Smooth muscle cell (in vitro differentiated cells): ENCODE measurements around the gene METTL21C. TPM values are rescaled to one million over a fixed set of nuclear protein-coding genes. Genes with fewer than 3 reads are reported as not detected.

Experiments
- DNase-seq: peaks from one replicate; lab custom pipeline; 2025; ENCODE audit not compliant: unreplicated experiment; lab: John Stamatoyannopoulos, UW
- H2AFZ ChIP-seq: fragments of 200-600 bp; sonication (generic); 2 replicates; pipeline ENCODE4 v1.6.0; 2016; ENCODE audit warnings: antibody characterized with exemption, low read depth, mild to moderate bottlenecking
- H3F3A ChIP-seq: fragments of 200-600 bp; sonication (generic); 2 replicates; pipeline ENCODE4 v1.6.0; 2017; ENCODE audit warnings: antibody characterized with exemption, low read depth
- H3K27ac ChIP-seq: fragments of 200-600 bp; sonication (generic); 2 replicates; pipeline ENCODE4 v1.5.1; 2016; ENCODE audit warnings: low read depth, mild to moderate bottlenecking
- H3K27me3 ChIP-seq: fragments of 200-600 bp; sonication (generic); 2 replicates; pipeline ENCODE4 v1.6.1; 2016; ENCODE audit warnings: low read depth, mild to moderate bottlenecking
- H3K36me3 ChIP-seq: fragments of 200-600 bp; sonication (generic); 2 replicates; pipeline ENCODE4 v1.5.1; 2016; ENCODE audit warnings: low read depth
- H3K4me1 ChIP-seq: fragments of 200-600 bp; sonication (generic); 2 replicates; pipeline ENCODE4 v1.5.1; 2016; ENCODE audit warnings: low read depth
- H3K4me2 ChIP-seq: fragments of 200-600 bp; sonication (generic); 2 replicates; pipeline ENCODE4 v1.6.0; 2016; ENCODE audit warnings: mild to moderate bottlenecking
- H3K4me3 ChIP-seq: fragments of 200-600 bp; sonication (generic); 2 replicates; pipeline ENCODE4 v1.5.1; 2016; ENCODE audit warnings: mild to moderate bottlenecking
- H3K79me2 ChIP-seq: fragments of 200-600 bp; sonication (generic); 2 replicates; pipeline ENCODE4 v1.6.0; 2016; ENCODE audit warnings: low read depth, mild to moderate bottlenecking
- H3K9ac ChIP-seq: fragments of 200-600 bp; sonication (generic); 2 replicates; pipeline ENCODE4 v1.6.0; 2016; ENCODE audit warnings: low read depth
- H3K9me3 ChIP-seq: fragments of 200-600 bp; sonication (generic); replicated peaks from 2 replicates; pipeline ENCODE4 v1.5.1; 2016; ENCODE audit warnings: low read depth
- H4K20me1 ChIP-seq: fragments of 200-600 bp; sonication (generic); 2 replicates; pipeline ENCODE4 v1.6.0; 2016; ENCODE audit warnings: low read depth
- whole genome bisulfite sequencing: methylation state at CpG from one replicate; pipeline ENCODE4 v1.1.7; 2016; ENCODE audit warnings: low lambda C conversion rate; 5-methylcytosine and 5-hydroxymethylcytosine counted together
- polyA plus RNA-seq: library from polyadenylated mRNA; unstranded; fragments of >200 nt; fragmentation: Nextera tagmentation; extraction: Ambion mirVana; gene quantifications from 2 replicates; pipeline ENCODE4 v1.2.1, GENCODE V29; 2016
- total RNA-seq: library from RNA; depleted of rRNA; stranded (reverse); fragments of >200 nt; gene quantifications from 2 replicates; pipeline ENCODE4 v1.2.3, GENCODE V29; 2014
- TF ChIP-seq, protein P1 (sequence below): fragments of 200-600 bp; sonication (generic); IDR thresholded peaks from 2 replicates; pipeline ENCODE4 v1.5.1; 2017; ENCODE audit warnings: borderline replicate concordance, mild to moderate bottlenecking, antibody characterized with exemption; ENCODE audit not compliant: insufficient read depth, poor library complexity, severe bottlenecking

The METTL21C gene
- total and polyA plus RNA-seq, 2 experiments from 2014 or later: not detected

- Histone ChIP-seq H4K20me1 (no peaks in the 10 kb centered on the region), H3K79me2 (no peaks in the 10 kb centered on the region), H3K9ac (no peak overlapping the region), H3K4me2 (no peak overlapping the region), H3K27me3 (no peaks in the 10 kb centered on the region), H2AFZ (no peak overlapping the region), H3K4me1 (no peaks in the 10 kb centered on the region), H3K36me3 (no peaks in the 10 kb centered on the region), H3K4me3 (no peak overlapping the region), H3K9me3 (no peaks in the 10 kb centered on the region), H3F3A (no peaks in the 10 kb centered on the region), H3K27ac (no peak overlapping the region)
- TF ChIP-seq, protein P1, sequence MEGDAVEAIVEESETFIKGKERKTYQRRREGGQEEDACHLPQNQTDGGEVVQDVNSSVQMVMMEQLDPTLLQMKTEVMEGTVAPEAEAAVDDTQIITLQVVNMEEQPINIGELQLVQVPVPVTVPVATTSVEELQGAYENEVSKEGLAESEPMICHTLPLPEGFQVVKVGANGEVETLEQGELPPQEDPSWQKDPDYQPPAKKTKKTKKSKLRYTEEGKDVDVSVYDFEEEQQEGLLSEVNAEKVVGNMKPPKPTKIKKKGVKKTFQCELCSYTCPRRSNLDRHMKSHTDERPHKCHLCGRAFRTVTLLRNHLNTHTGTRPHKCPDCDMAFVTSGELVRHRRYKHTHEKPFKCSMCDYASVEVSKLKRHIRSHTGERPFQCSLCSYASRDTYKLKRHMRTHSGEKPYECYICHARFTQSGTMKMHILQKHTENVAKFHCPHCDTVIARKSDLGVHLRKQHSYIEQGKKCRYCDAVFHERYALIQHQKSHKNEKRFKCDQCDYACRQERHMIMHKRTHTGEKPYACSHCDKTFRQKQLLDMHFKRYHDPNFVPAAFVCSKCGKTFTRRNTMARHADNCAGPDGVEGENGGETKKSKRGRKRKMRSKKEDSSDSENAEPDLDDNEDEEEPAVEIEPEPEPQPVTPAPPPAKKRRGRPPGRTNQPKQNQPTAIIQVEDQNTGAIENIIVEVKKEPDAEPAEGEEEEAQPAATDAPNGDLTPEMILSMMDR: no peak
- WGBS: 76% methylated on average over 1 of the region's 1 CpG
- DNase-seq: no peak
Observed at GRCh38 chr13:102715447-102715846, 20.6 kb upstream of the METTL21C start.

DNA sequence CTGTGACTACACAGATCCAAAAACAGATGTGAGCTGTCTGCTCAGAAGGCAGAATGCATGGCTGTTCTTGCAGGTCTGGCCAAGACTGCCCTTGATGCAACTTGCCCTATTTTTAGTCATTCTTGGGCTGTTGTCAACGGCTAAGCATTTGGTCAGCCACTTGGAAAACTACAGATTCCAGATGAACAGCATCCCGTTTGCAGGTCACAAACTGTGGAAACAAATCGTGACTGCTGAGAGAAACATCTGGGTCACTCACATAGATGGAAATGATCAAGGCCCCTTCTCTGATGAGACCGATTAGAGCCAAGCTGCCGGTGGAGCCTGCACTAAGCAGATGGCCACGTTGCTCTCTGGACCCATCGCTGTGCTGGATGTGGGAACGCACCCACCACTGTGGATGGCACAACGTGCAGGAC, 15.4 kb upstream of the METTL21C start:
- Histone ChIP-seq H3K4me3 (no peak overlapping the region), H3K9me3 (no peaks in the 10 kb centered on the region), H3K36me3 (no peaks in the 10 kb centered on the region), H3K4me2 (no peak overlapping the region), H4K20me1 (no peaks in the 10 kb centered on the region), H3K9ac (no peak overlapping the region), H3F3A (no peaks in the 10 kb centered on the region), H3K27ac (no peak overlapping the region), H3K27me3 (no peaks in the 10 kb centered on the region), H3K79me2 (no peaks in the 10 kb centered on the region), H3K4me1 (no peaks in the 10 kb centered on the region), H2AFZ (no peak overlapping the region)
- 88% methylated on average over 9 of the region's 9 CpGs for WGBS
- TF ChIP-seq, protein P1: no peak
- no peak for DNase-seq

GRCh38 chr13:102709536-102709935, 14.7 kb upstream of the METTL21C start:
- no peak overlapping the region for H3K4me2 ChIP-seq
- no peaks in the 10 kb centered on the region for H3F3A ChIP-seq
- no peaks in the 10 kb centered on the region for H3K36me3 ChIP-seq
- no peak overlapping the region for H2AFZ ChIP-seq
- H3K4me1 ChIP-seq: no peaks in the 10 kb centered on the region
- H3K27me3 ChIP-seq: no peaks in the 10 kb centered on the region
- H4K20me1 ChIP-seq: no peaks in the 10 kb centered on the region
- no peak overlapping the region for H3K27ac ChIP-seq
- no peak for DNase-seq
- H3K79me2 ChIP-seq: no peaks in the 10 kb centered on the region
- H3K4me3 ChIP-seq: no peak overlapping the region
- TF ChIP-seq, protein P1: no peak
- H3K9ac ChIP-seq: no peak overlapping the region
- H3K9me3 ChIP-seq: no peaks in the 10 kb centered on the region

DNA sequence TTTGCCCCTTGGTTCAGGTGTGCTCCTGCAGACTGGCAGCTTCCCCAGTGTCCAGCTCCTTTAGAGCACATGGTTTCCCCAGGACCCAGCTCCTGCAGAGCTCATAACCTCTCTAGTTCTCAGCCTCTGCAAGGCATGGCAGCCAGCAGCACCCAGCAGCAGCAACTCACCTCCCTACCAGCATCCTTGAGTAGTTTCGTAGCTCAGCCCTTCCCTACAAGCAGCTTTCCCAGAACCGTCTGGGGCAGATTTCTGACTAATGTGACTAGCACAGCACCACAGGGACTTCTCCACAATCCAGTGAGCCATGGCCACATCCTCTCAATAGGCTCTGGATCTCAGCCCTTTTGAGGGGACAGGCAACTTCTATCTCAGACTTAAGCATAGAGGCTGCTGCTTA, 14.1 kb upstream of the METTL21C start:
- WGBS: 88% methylated on average over 2 of the region's 2 CpGs
- Histone ChIP-seq H3K4me2 (no peak overlapping the region), H3K27me3 (no peaks in the 10 kb centered on the region), H2AFZ (no peak overlapping the region), H3K4me3 (no peak overlapping the region), H3K79me2 (no peaks in the 10 kb centered on the region), H3K36me3 (no peaks in the 10 kb centered on the region), H4K20me1 (no peaks in the 10 kb centered on the region), H3F3A (no peaks in the 10 kb centered on the region), H3K9ac (no peak overlapping the region), H3K9me3 (no peaks in the 10 kb centered on the region), H3K27ac (no peak overlapping the region), H3K4me1 (no peaks in the 10 kb centered on the region)
- DNase-seq: no peak
- TF ChIP-seq, protein P1: no peak
